Measurements from ENCODE around the gene LSM8. TPM values are rescaled to one million over a fixed set of nuclear protein-coding genes. Genes with fewer than 3 reads are reported as not detected.
"Not testable (repeated sequence)": the region's sequence is repeated elsewhere in the genome, so short reads cannot be mapped to it uniquely, and the experiment has no call there.

The LSM8 gene
- 36.4 to 36.8 TPM (median 36.8 TPM) in 3 replicates for total RNA-seq

GRCh38 chr7:118183786-118184564, at the start of gene LSM8:
LSM8 (plus strand) TSS chr7:118184164; CDS start chr7:118184224, 60 bp downstream.
- Mint-ChIP-seq H3K4me3 (peak within 1 kb of the TSS; percentile 87), H3K36me3 (peaks cover 10% of the 10 kb centered on the region), H3K9me3 (no peaks in the 10 kb centered on the region), H3K27me3 (ENCODE audit: low read depth) (no peaks in the 10 kb centered on the region), H3K27ac (peak within 1 kb of the TSS; percentile 99), H3K4me1 (peaks cover 39% of the 10 kb centered on the region)
- TF ChIP-seq CTCF (IDR thresholded peaks at IDR 0.05; ENCODE audit: unreplicated experiment) = no peak
- peak; percentile 87 to 96 for DNase-seq (ENCODE audit: low spot score in 2 of 2, unreplicated experiment in 2 of 2)

- not testable (repeated sequence) for H3K36me3 Mint-ChIP-seq; H3K27me3 Mint-ChIP-seq (ENCODE audit: low read depth); H3K4me1 Mint-ChIP-seq; DNase-seq (ENCODE audit: low spot score in 2 of 2, unreplicated experiment in 2 of 2); H3K27ac Mint-ChIP-seq; H3K4me3 Mint-ChIP-seq
- peaks cover 19% of the 10 kb centered on the region for H3K9me3 Mint-ChIP-seq
Observed at GRCh38 chr7:118134420-118134819, 49.5 kb upstream of the LSM8 start.

GRCh38 chr7:118140468-118140867, 43.5 kb upstream of the LSM8 start:
- no peaks in the 10 kb centered on the region for H3K9me3 Mint-ChIP-seq
- no peaks in the 10 kb centered on the region for H3K36me3 Mint-ChIP-seq
- no peaks in the 10 kb centered on the region for H3K4me1 Mint-ChIP-seq
- no peak overlapping the region for H3K4me3 Mint-ChIP-seq
- DNase-seq (ENCODE audit: low spot score in 2 of 2, unreplicated experiment in 2 of 2) = no peak
- TF ChIP-seq CTCF (IDR thresholded peaks at IDR 0.05; ENCODE audit: unreplicated experiment) = no peak
- H3K27ac Mint-ChIP-seq = no peak overlapping the region
- H3K27me3 Mint-ChIP-seq (ENCODE audit: low read depth) = no peaks in the 10 kb centered on the region

GRCh38 chr7:118142012-118142411, 42.0 kb upstream of the LSM8 start:
- H3K4me1 Mint-ChIP-seq = no peaks in the 10 kb centered on the region
- no peaks in the 10 kb centered on the region for H3K36me3 Mint-ChIP-seq
- no peak overlapping the region for H3K27ac Mint-ChIP-seq
- no peaks in the 10 kb centered on the region for H3K27me3 Mint-ChIP-seq (ENCODE audit: low read depth)
- no peak for DNase-seq (ENCODE audit: low spot score in 2 of 2, unreplicated experiment in 2 of 2)
- H3K9me3 Mint-ChIP-seq = no peaks in the 10 kb centered on the region
- H3K4me3 Mint-ChIP-seq = no peak overlapping the region
- TF ChIP-seq CTCF (IDR thresholded peaks at IDR 0.05; ENCODE audit: unreplicated experiment) = no peak

GRCh38 chr7:118148930-118149329, 35.0 kb upstream of the LSM8 start:
- no peak for DNase-seq (ENCODE audit: low spot score in 2 of 2, unreplicated experiment in 2 of 2)
- H3K27ac Mint-ChIP-seq = no peak overlapping the region
- H3K27me3 Mint-ChIP-seq (ENCODE audit: low read depth) = no peaks in the 10 kb centered on the region
- no peaks in the 10 kb centered on the region for H3K4me1 Mint-ChIP-seq
- no peak overlapping the region for H3K4me3 Mint-ChIP-seq
- H3K9me3 Mint-ChIP-seq = no peaks in the 10 kb centered on the region
- TF ChIP-seq CTCF (IDR thresholded peaks at IDR 0.05; ENCODE audit: unreplicated experiment) = no peak
- H3K36me3 Mint-ChIP-seq = no peaks in the 10 kb centered on the region

- no peak for TF ChIP-seq CTCF (IDR thresholded peaks at IDR 0.05; ENCODE audit: unreplicated experiment)
- no peaks in the 10 kb centered on the region for H3K4me1 Mint-ChIP-seq
Observed at GRCh38 chr7:118149394-118149793, 34.6 kb upstream of the LSM8 start.

More at GRCh38 chr7:118149394-118149793, 34.6 kb upstream of the LSM8 start:
- Mint-ChIP-seq H3K27me3 (ENCODE audit: low read depth) (no peaks in the 10 kb centered on the region), H3K27ac (no peak overlapping the region), H3K4me3 (no peak overlapping the region), H3K9me3 (no peaks in the 10 kb centered on the region), H3K36me3 (no peaks in the 10 kb centered on the region)
- no peak for DNase-seq (ENCODE audit: low spot score in 2 of 2, unreplicated experiment in 2 of 2)

Data from mesothelial cell of epicardium (in vitro differentiated cells).